Suprapubic skin (tissue), 4 donors: Measurements from ENCODE around the gene PFKFB2. TPM values are rescaled to one million over a fixed set of nuclear protein-coding genes. Genes with fewer than 3 reads are reported as not detected.

Experiments
- DNase-seq, 2 donors: peaks; one replicate each; pipeline ENCODE4 v3.0.0-alpha.2; 2019; ENCODE audit warnings: low spot score in 2 of 2
- H3K27ac ChIP-seq: fragments of 200-600 bp; sonication (generic); one replicate; pipeline ENCODE4 v1.5.1; 2019
- H3K27me3 ChIP-seq: fragments of 200-600 bp; sonication (generic); one replicate; pipeline ENCODE4 v1.5.1; 2019
- H3K36me3 ChIP-seq: fragments of 200-600 bp; sonication (generic); one replicate; pipeline ENCODE4 v1.5.1; 2019
- H3K4me1 ChIP-seq: fragments of 200-600 bp; sonication (generic); one replicate; pipeline ENCODE4 v1.5.1; 2019
- H3K4me3 ChIP-seq: fragments of 200-600 bp; sonication (generic); one replicate; pipeline ENCODE4 v1.5.1; 2019; ENCODE audit warnings: mild to moderate bottlenecking
- H3K9me3 ChIP-seq: fragments of 200-600 bp; sonication (generic); one replicate; pipeline ENCODE4 v1.5.1; 2019
- EP300 ChIP-seq: sonication (generic); formaldehyde crosslinking; IDR thresholded peaks from one replicate; pipeline ENCODE4 v1.6.1; 2017; ENCODE audit warnings: antibody characterized with exemption
- POLR2A ChIP-seq, 2 donors: fragments of 450-650 bp; IDR thresholded peaks; one replicate each; pipeline ENCODE4 v1.6.1; 2017; ENCODE audit warnings: antibody characterized with exemption in 2 of 2, mild to moderate bottlenecking in 2 of 2, moderate library complexity in 2 of 2
- POLR2AphosphoS5 ChIP-seq, 3 donors: sonication (generic); formaldehyde crosslinking; IDR thresholded peaks; one replicate each; pipeline ENCODE4 v1.6.1; 2017; ENCODE audit warnings: antibody characterized with exemption in 3 of 3
- WGBS: methylation state at CpG from one replicate; pipeline ENCODE4 v1.1.5; 2018; 5-methylcytosine and 5-hydroxymethylcytosine counted together
- total RNA-seq, 4 donors: library from RNA; depleted of rRNA; stranded (reverse); fragments of >200 nt; gene quantifications; one replicate each; pipeline ENCODE4 v1.1.0, GENCODE V29; 2016
- TF ChIP-seq, protein P1 (sequence below), 2 donors: fragments of 200-600 bp in 1 of 2; fragments of 450-650 bp in 1 of 2; sonication (generic) in 1 of 2; IDR thresholded peaks; one replicate each; pipeline ENCODE4 v1.5.1; 2016 to 2019; ENCODE audit warnings: antibody characterized with exemption in 2 of 2, mild to moderate bottlenecking in 1 of 2, moderate library complexity in 1 of 2

Gene PFKFB2
- total RNA-seq, 4 donors from 2014 or later, result 11.8 to 33.1 (median 17.1) TPM

DNA sequence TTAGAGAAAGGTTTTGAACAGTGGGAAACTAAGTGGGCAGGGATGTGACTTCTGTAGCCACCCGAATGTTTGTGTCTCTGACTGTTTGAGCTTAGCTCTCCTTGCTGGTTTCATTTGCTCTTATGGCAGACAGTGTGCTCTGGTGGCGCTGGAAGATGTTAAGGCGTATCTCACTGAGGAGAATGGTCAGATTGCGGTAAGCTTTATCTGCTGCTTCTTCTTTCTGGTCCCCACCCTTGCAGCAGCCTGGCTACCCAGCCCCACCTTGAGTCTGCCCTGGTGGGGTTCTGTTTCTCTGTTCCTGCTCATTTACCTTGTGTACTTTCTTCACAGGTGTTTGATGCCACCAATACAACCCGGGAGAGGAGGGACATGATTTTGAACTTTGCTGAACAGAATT is 9.9 kb downstream of the PFKFB2 start:
- peaks cover 67% of the 10 kb centered on the region for H3K36me3 ChIP-seq
- no peak for TF ChIP-seq EP300
- H3K4me1 ChIP-seq, result no peaks in the 10 kb centered on the region
- H3K27me3 ChIP-seq, result no peaks in the 10 kb centered on the region
- H3K27ac ChIP-seq, result no peak overlapping the region
- H3K4me3 ChIP-seq, result no peak overlapping the region
- WGBS, result 88% methylated on average over 5 of the region's 5 CpGs
- DNase-seq, result no peak
- no peaks in the 10 kb centered on the region for H3K9me3 ChIP-seq

DNA sequence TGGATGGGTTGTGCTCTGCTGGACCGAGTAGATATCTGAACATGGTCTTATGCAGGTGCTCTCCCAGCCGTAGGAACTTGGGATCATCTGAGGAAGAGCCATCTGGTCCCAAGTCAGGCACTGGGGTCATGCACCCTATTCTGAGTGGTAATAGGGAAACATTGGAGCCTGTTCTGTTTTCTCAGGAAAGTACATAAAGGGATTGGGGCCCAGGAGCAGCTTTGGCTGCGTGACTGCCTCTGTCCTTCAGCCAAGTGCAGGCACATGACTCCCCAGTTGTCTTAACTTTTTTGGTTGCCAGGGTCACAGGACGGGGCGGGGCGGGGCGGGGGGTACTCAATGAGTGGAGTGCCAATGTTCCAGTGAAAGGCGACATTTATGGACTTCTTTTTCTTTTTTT is 11.5 kb downstream of the PFKFB2 start:
- DNase-seq, result no peak
- TF ChIP-seq, protein P1, sequence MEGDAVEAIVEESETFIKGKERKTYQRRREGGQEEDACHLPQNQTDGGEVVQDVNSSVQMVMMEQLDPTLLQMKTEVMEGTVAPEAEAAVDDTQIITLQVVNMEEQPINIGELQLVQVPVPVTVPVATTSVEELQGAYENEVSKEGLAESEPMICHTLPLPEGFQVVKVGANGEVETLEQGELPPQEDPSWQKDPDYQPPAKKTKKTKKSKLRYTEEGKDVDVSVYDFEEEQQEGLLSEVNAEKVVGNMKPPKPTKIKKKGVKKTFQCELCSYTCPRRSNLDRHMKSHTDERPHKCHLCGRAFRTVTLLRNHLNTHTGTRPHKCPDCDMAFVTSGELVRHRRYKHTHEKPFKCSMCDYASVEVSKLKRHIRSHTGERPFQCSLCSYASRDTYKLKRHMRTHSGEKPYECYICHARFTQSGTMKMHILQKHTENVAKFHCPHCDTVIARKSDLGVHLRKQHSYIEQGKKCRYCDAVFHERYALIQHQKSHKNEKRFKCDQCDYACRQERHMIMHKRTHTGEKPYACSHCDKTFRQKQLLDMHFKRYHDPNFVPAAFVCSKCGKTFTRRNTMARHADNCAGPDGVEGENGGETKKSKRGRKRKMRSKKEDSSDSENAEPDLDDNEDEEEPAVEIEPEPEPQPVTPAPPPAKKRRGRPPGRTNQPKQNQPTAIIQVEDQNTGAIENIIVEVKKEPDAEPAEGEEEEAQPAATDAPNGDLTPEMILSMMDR (IDR thresholded peaks at IDR 0.05), result no peak
- TF ChIP-seq POLR2A (IDR thresholded peaks at IDR 0.05), result no peak
- no peak for TF ChIP-seq POLR2AphosphoS5 (IDR thresholded peaks at IDR 0.05)
- no peak for TF ChIP-seq EP300
- H3K27me3 ChIP-seq, result no peaks in the 10 kb centered on the region
- no peaks in the 10 kb centered on the region for H3K9me3 ChIP-seq
- H3K27ac ChIP-seq, result no peak overlapping the region
- 66% methylated on average over 8 of the region's 8 CpGs for WGBS
- no peak overlapping the region for H3K4me3 ChIP-seq
- H3K36me3 ChIP-seq, result peaks cover 82% of the 10 kb centered on the region
- no peaks in the 10 kb centered on the region for H3K4me1 ChIP-seq

DNA sequence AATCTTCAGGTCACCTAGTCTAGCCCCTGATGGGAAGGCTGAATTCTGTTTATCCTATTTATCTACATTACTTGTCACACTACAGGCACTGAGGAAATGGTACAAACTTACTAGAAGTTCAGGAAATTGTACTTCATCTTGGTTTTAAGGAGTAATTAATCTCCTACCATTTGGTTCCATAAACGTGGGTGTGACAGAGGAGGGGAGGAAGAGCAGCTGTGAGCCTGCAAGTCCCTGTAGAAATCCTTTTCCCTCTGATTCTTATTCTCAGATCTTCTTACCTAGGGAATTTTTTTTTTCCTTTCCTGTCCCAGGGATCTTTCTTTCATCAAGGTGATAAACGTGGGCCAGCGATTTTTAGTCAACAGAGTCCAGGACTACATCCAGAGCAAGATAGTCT is 14.1 kb downstream of the PFKFB2 start:
- TF ChIP-seq, protein P1 (IDR thresholded peaks at IDR 0.05), result no peak
- TF ChIP-seq EP300 (no peak), POLR2A (IDR thresholded peaks at IDR 0.05) (no peak), POLR2AphosphoS5 (IDR thresholded peaks at IDR 0.05) (no peak)
- no peak overlapping the region for H3K4me3 ChIP-seq
- H3K4me1 ChIP-seq, result no peaks in the 10 kb centered on the region
- 58% methylated on average over 3 of the region's 3 CpGs for WGBS
- H3K9me3 ChIP-seq, result no peaks in the 10 kb centered on the region
- no peaks in the 10 kb centered on the region for H3K27me3 ChIP-seq
- no peak overlapping the region for H3K27ac ChIP-seq
- DNase-seq, result no peak
- peaks cover 94% of the 10 kb centered on the region for H3K36me3 ChIP-seq

DNA sequence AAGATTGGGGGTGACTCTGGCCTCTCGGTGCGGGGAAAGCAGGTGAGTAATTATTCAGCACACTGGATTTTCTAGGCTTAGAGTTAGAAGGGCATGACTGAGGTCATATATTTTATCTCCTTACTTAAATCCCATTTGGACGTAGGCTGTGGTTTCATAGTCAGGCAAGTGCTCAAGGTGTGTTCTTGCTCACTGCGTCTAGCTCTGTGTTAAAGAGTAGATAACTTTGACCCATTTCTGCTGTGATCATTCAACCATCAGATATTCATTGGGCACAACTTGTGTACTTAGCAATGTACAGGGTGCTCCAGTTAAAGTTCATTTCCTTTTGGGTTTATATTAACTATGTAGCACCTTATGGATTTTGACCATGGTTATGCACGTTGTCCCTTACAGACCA is 14.6 kb downstream of the PFKFB2 start:
- TF ChIP-seq, protein P1 (IDR thresholded peaks at IDR 0.05), result no peak
- Histone ChIP-seq H3K27ac (no peak overlapping the region), H3K4me3 (no peak overlapping the region), H3K4me1 (no peaks in the 10 kb centered on the region), H3K9me3 (no peaks in the 10 kb centered on the region), H3K27me3 (no peaks in the 10 kb centered on the region), H3K36me3 (peaks cover 94% of the 10 kb centered on the region)
- DNase-seq, result no peak
- WGBS, result 98% methylated on average over 5 of the region's 5 CpGs

DNA sequence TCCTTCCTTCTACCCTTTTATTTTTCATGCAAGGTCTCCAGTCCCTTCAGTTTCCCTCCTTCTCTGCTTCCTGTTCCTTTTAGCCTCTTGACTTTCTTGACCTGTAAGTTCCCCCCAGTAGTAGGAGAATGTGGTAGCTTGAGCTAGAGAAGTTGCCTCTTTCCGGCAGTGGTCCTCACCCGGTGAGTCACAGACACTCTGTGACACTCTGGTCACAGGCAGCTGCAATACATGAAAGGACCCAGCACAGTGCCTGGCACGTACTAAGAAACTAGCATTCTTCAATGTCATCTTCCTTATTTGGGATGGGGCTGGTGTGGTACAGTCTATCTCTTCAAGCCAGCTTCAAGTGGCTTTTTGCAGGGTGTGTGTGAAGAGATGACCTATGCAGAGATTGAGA is 16.0 kb downstream of the PFKFB2 start:
- Histone ChIP-seq H3K4me1 (no peaks in the 10 kb centered on the region), H3K27ac (no peak overlapping the region), H3K4me3 (no peak overlapping the region), H3K36me3 (peaks cover 92% of the 10 kb centered on the region), H3K9me3 (no peaks in the 10 kb centered on the region), H3K27me3 (no peaks in the 10 kb centered on the region)
- WGBS, result 86% methylated on average over 3 of the region's 3 CpGs
- TF ChIP-seq POLR2A (IDR thresholded peaks at IDR 0.05) (no peak), EP300 (no peak), POLR2AphosphoS5 (IDR thresholded peaks at IDR 0.05) (no peak)
- TF ChIP-seq, protein P1 (IDR thresholded peaks at IDR 0.05), result no peak
- DNase-seq, result no peak

DNA sequence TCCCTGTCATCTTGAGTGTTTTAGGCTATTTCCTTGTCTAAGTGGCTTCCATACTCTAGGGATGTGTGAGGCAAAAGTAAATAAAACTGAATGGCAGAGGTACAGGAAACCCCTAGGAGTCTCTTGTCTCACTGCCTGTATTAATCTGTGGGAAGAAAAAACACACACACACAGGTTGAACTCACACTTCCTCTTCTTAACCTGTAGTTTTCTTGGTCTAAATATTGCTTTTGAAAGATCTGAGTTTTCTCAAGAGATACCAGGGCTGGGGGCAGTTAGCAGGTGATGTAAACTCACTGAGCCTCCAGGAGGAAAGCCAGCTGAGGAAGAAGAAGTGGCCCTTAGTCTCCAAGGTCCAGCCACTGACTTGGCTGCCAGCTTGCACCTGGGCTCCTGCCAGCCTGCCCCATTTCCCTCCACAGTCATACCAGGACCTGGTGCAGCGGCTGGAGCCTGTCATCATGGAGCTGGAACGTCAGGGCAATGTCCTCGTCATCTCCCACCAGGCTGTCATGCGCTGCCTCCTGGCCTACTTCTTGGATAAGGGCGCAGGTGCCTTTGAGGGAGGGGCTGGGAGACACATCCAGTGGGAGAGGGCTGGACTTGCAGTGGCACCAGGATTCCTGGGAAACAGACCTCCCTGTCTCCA is 16.9 kb downstream of the PFKFB2 start:
- H3K27me3 ChIP-seq, result no peaks in the 10 kb centered on the region
- no peak overlapping the region for H3K27ac ChIP-seq
- H3K9me3 ChIP-seq, result no peaks in the 10 kb centered on the region
- peaks cover 83% of the 10 kb centered on the region for H3K36me3 ChIP-seq
- TF ChIP-seq POLR2AphosphoS5 (IDR thresholded peaks at IDR 0.05) (no peak), POLR2A (IDR thresholded peaks at IDR 0.05) (no peak), EP300 (no peak)
- TF ChIP-seq, protein P1 (IDR thresholded peaks at IDR 0.05), result no peak
- no peak overlapping the region for H3K4me3 ChIP-seq
- peaks cover 8% of the 10 kb centered on the region for H3K4me1 ChIP-seq
- 92% methylated on average over 5 of the region's 5 CpGs for WGBS
- DNase-seq, result no peak
